Gastrocnemius medialis (tissue), 4 donors: ENCODE results near the gene PTPRM.

Experiments used
- POLR2A ChIP-seq, 2 donors: fragments of 450-650 bp; IDR thresholded peaks; one replicate each; pipeline ENCODE4 v1.6.1; 2017; ENCODE audit warnings: antibody characterized with exemption in 2 of 2, mild to moderate bottlenecking in 2 of 2, moderate library complexity in 2 of 2
- TF ChIP-seq, protein P1 (sequence below), 5 experiments: fragments of 450-650 bp in 3 of 5; fragments of 200-600 bp in 2 of 5; sonication (generic) in 2 of 5; IDR thresholded peaks in 4 of 5; conservative IDR thresholded peaks in 1 of 5; 1 replicate in 4 of 5; 2 replicates in 1 of 5; pipeline ENCODE4 v1.5.1; 2016 to 2019; ENCODE audit warnings: antibody characterized with exemption in 5 of 5, mild to moderate bottlenecking in 3 of 5, moderate library complexity in 3 of 5

DNA sequence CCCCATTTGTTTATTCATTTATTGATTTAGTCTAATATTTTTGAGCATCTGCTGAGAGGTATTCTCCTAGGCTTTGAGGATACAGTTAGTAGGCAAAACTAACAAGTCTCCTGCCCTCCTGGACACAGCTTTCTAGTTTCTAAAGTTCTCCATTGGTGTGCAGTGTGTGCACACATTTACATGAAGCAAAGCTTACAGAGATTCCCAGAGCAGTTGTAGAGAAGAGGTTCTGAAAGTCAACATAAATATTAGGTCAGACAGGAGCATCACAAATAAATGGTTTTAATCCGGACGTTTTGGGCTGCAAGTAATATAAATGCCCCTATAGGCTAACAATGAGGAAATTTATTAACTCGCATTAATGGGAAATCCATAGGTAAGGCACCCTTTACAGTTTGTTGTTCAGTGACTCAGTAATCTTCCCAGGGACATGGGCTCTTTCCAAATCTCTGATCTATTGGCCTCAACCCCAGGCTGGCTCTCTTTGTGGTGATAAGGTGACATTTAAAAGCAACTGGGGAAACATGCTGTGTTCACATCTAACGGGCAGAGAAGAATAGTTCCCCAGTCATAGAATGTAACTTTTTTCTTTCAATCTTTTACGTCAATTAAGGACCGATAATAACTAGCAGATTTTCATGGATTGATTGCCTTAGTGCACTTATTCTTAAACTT, 407.2 kb downstream of the PTPRM start:
- TF ChIP-seq POLR2A (IDR thresholded peaks at IDR 0.05), result no peak
- TF ChIP-seq, protein P1, sequence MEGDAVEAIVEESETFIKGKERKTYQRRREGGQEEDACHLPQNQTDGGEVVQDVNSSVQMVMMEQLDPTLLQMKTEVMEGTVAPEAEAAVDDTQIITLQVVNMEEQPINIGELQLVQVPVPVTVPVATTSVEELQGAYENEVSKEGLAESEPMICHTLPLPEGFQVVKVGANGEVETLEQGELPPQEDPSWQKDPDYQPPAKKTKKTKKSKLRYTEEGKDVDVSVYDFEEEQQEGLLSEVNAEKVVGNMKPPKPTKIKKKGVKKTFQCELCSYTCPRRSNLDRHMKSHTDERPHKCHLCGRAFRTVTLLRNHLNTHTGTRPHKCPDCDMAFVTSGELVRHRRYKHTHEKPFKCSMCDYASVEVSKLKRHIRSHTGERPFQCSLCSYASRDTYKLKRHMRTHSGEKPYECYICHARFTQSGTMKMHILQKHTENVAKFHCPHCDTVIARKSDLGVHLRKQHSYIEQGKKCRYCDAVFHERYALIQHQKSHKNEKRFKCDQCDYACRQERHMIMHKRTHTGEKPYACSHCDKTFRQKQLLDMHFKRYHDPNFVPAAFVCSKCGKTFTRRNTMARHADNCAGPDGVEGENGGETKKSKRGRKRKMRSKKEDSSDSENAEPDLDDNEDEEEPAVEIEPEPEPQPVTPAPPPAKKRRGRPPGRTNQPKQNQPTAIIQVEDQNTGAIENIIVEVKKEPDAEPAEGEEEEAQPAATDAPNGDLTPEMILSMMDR (IDR thresholded peaks at IDR 0.05 in 4 of 5, conservative IDR thresholded peaks at IDR 0.05 in 1 of 5), result no peak
